HG02840 (cell line): Measurements from ENCODE around the gene TACO1.

Source experiments
- ATAC-seq: cut with Tn5 transposase; IDR thresholded peaks from one replicate; pipeline ENCODE4 v1.9.1; 2021; ENCODE audit warnings: mild to moderate bottlenecking, moderate library complexity, moderate number of reproducible peaks; ENCODE audit not compliant: unreplicated experiment, low FRiP score

TACO1 gene

DNA sequence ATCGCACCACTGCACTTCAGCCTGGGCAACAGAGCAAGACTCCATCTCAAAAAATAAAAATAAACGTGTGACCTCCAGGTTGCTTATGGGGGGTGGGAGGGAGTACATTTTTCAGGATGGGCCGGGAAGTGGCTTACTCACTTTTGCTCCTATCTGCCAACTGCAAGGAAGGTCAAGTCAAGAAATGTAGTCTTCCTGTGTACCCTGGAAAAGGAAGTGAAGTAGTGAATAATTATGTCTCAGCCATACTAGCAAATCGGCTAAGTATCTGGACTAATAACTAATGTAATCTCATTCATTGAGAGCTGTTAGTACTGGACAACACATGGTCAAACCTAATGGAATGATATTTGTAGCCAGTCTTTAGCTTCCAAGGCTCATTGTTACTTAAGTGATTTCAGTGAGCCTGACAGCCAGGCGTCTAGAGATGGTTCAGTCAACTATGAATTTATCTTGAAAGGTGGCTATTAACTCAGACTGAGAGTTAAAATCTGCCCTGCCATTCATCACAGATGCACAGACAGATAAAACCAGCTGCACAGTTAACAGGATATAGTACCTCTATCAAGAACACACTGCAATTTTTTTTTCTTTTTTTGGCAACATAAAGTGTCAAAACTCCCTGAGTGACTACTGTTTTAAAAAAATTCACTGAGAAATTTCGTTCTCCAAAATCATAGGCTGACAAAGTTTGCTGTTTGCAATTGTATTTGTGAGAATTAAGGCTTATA lies 3.7 kb upstream of the TACO1 start:
- no peak for ATAC-seq

DNA sequence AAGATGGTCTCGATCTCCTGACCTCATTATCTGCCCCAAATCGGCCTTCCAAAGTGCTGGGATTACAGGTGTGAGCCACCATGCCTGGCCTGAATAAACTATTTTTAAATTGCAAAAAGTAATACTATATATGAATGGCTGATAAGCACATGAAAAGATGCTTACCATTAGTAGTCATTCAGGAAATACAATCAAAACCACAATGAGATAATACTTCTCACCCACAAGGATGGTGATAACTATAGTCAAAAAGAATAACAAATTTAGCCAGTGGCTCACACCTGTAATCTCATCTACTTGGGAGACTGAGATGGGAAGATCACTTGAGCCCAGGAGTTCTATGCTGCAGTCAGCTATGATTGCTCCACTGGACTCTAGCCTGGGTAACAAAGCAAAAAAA lies 2.4 kb upstream of the TACO1 start:
- no peak for ATAC-seq

DNA sequence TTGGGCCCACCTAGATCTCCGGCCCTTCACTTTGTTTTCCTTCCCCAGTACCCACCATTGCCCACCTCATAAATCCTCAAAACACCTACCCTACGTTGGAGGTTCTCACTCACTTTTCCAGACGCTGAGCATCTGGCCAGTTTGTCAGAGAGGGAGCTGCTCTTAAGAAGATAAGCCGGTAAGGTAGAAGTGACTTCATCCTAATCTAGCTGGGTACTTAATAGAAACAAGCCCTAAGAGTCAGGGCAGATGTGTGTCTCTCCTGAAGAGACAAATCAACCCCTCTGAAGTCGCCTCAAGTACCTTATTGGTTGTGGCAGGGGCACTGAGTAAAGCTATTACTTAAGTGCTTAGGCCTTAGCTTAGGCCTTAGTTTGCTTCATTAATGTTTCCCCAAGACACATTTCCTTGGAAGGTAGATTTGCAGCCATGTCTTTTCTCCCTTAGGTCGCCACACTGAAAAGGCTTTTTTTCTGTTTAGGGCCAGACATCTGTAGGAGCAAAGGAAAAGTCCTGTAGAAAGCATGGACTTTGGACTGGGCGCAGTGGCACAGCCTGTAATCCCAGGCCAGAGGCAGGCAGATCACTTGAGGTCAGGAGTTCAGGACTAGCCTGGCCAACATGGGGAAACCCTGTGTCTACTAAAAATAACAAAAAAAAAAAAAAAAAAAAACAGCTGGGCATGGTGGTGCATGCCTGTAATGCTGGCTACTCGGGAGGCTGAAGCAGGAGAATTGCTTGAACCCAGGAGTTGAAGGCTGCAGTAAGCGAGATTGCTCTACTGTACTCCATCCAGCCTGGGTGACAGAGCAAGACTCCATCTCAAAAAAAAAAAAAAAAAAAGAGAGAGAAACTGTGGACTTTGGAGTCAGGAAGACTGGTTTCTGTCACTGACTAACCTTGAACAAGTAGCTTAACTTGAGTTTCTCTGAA lies 1.0 kb downstream of the TACO1 start:
- ATAC-seq, result no peak

DNA sequence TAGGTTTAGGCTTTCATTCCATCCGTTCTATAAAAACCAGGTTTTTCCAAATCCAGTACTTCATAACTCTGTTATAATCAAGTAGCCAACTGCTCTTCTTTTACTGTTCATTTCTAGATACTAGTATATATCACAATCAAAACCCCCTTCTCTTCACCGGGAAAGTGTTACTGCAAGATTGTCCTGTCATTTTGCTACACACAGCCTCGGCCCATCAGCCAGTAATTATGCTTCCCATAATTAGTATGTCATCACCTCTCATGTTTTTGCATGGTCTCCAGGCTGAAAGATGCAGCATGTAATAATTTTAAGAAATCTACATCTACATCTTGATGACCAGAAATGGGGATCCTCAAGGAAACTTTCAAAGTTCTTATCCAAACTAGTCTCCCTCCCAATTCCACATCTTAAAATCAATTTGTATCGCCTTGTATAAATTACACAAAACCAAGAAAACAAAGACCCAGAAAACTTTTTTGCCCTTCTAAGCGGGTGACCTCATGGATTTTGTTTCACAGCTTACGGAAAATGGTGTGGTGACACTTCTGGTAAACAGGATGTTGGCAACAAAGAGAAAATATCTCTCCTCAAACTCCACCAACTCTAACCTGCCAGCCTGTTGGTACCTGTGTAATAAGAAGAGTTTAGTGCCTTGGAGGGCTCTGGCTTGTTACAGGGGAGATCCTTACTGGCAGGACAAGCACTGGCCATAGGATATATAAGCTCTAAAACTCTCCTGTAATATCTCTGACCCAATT lies 9.3 kb downstream of the TACO1 start:
- no peak for ATAC-seq

DNA sequence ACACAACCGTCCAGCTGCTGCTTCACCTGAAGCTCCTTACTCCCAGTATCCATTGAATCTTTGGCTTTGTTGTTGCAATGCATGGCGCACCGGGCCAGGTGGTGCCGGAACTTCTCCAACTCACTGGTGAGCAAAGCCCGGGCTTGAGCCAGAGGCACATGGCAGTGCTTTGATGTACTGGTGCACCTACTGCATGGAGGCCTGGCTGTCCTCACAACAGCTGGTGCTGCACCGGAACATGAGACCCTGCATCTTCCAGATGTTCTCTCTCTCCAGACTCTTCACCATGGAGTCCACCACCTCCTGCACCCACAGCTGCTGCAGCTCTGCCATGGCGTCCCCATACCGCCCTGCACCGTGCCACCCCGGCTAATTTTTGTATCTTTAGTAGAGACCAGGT lies 10.2 kb downstream of the TACO1 start:
- no peak for ATAC-seq

DNA sequence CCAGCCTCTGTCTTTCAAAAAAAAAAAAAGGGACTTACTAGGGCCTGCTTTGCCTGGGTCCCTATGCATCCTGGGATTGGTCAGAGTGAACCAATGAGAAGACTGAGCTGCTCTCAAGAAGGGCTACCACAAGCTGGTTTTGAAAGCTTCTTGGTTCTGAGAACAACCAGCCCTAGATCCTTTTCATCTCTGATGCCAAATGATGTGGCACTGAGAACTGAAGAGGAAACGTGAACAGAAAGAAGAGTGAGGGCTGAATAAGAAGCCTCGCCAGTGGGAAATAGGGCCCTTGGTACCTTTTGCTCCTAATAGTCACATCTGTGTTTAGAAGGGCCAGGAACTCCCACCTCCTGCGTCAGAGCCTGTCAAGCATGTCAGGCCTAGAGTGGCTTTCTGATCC lies 10.7 kb downstream of the TACO1 start:
- ATAC-seq, result no peak

DNA sequence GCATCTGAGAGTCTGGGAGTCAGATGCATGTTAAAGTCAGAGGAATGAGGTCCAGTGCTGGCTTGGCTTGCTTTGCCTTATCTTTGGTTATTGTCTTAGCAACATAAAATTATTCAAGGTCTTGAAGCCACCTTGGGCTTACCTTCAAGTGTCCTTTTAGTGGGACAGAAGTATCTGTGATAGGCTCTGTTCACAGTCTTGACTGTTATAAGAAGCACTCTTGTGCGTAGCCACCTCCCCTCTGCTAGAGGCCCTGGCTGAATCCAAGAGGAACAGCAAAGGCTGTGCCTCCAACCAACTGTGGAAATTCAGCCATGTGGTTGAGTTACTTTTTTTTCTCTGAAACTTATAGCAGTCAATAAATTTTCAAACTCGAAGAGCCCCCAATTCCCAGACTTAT lies 13.0 kb downstream of the TACO1 start:
- ATAC-seq, result no peak

DNA sequence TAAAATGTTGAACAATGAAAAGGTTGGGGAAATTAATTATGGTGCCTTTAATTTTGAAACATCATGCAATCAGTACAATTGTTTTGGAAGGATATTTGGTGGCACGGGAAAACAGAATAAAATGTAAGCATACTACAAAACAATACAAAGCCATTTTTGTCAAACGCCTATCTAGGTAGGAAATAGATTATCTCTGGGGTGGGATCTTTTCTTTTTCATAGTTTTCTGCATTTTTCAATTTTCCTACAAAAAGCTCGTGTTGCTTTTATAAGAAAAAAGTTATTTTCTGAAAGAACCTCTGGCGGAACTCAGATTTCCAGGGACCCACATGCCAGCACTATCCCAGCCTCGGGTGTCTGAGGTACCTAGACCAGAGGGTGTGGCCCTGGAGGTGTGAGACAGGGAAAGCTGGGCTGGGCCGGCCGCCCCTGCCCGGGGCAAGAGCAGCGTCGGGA lies 20.6 kb downstream of the TACO1 start:
- ATAC-seq, result no peak

DNA sequence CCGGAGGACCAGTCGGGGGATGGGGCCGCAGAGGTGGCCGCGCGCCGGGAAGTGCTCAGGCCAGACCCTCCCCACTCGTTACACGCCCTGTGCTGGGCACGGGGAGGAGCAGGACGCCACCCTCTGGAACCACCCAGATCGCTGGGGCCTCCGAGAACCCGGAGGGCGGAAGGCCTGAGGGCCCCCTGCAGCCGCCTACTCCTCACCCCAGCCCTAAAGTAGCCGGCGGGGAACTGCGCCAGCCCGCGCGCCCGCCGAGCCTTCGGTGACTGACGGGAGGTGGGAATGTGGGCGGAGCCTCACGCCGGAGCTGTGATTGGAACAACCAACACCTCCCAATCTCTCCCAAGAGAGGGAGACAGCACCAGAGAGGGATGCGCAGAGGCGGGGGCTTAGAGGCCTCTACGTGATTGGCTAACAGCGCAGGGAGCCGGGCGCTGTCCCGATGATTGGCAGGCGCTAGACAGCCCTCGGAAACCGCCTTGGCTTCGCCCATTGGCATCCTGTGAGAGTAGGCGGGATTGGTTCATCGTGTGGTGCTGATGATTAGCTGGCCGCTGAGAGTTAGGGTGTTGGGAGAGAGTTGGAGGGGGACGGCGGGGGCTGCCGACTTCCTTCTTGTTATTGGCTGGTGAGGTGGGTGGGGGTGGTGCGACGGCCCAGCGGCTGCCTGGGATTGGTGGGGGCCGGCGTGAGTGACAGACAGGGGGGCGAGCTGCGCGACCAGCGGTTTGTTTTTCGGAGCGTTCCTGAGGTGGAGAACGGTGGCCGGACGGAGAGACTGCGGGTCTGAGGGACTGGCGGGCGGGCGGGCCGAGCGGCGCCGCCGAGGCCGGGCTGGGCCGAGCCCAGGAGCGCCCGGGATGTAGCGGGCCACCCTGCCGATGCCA lies 21.2 kb downstream of the TACO1 start, which contains the start of gene MAP3K3:
Gene MAP3K3, plus strand, starts transcription at position 734 of the 890 bp plus-strand sequence. CDS start 343 bp downstream, outside the sequence.
- peak; percentile 92 for ATAC-seq

DNA sequence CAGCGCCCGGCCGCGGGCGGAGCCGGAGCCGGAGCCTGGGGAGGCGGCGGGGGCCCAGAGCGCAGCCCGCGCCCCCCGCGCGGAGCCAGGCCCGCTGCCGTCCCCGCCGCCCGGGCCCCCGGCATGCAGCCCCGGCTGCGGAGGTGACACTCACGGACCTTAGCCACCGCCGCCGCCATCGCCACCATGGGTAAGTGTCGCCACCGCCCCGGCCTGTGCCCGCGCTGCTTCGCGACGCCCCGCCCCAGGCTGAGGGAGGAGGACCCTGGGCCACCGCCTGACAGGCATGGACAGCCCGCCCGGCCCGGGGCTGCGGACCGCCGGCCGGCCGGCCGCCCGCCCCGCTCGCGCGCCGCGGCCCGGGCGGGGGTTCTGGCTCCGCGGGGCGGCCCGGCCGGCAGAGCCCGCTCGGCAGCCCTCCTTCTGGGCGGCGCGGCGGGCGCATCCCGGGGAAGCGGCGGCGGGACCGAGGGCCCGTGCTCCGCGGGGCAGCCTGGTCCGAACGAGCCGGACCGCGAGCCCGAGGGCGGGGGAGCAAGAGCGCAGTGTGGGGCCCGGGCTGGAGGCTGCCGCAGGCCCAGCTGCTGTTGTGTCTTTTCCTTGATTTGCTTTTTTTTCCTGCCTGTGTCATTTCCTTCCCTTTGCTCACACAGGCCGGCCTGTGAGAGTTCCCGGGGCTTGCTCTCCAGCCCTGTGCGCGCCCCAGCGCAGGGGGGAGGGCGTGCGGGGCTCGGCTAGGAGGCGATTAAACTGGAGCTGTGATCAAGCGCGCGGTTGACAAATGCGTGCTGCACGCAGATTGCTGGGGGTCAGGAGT lies 22.1 kb downstream of the TACO1 start:
- ATAC-seq, result peak; percentile 30

DNA sequence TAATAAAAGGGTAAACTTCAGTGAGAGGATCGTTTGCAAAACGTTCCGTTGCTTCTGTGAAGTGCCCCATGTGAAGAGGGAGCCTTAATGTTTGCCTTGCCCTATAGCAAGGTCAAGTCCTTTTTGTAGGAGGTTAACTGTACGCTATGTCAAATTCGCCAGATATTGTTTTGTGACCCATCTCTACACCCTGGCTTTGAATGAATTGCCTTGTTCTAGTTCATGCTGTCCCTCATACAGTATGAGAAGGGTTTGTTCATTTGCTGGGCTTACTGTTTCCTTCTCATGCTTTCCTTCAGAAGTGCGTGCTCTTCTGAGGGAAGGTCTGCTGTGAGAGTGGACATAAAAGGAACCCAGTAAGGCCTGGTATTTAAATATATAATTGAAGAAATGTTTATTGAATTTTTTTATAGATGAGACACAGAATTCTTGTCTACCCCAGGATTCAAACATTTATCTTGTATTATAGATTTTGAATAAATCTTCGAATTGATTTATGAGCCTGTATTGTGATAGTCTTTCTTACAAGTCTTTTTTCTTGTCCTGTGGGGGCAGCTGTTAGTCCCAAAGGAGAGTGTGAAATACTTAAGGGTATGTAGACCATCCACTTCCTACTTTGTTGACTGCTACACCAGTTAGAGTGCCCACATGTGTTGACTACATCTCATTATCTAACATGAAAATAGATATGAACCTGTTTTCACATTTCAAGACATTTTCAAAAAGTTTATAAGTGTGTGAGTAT lies 23.3 kb downstream of the TACO1 start:
- no peak for ATAC-seq

DNA sequence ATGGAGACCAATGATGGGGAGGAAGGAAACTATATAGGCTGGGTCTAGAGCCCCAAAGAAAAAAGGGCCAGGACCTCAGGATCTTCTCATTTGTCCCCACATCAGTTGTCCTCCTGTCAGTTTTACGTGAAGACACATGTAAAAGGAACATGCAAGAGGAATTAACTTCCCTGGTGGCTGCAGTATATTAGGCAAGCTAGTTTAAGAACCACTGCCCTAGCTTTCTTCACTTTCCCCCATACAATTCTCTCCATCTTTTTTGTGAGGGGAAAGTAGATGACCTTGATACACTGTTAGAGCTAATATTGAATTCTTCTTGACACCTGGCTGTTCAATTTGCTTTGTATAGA lies 23.8 kb downstream of the TACO1 start:
- no peak for ATAC-seq

DNA sequence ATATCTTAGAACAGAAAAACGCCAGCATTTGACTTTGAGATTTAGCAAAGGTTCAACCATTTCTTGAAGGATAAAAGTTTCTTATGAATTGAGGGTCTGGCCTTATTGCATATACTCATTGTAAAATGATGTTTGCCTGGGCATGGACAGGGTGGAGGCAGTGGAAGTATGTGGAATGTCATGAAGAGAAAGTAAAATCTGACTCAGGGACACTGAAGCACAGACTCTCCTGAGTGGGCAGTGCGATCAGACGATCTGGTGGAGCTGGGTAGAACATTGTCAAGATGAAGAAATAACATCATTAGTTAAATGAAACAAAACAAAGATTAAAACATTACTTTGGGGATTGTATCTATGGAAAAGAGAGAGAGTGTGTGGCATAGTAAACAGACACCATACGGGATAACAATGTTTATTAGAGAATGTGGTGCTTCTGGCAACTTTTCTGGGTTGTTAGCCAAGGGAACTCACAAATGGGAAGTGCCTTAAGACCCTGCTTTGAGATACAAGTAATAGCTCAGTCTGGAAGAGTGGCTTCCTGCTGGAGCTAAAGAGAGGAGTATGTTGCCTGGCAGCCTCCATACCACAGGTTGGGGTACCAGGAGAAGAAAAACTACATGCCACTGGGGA lies 26.0 kb downstream of the TACO1 start:
- no peak for ATAC-seq

DNA sequence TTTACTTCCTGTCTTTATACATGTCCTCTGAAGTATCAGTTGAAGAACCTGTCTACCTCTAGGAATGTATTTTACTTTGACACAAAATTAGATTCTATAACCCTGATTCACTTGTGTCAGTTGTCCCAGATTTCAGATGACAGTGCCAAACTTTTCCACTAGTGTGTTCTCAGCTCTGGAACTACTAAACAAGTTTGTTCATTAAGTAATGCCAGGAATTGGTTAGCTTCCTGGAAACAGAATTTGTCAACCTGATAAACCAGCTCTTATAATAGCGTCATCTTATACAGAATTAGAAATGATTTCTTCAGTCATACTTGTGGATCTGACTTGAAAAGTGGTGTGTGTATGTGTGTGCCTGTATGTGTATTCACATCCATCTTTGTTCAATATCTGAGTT lies 28.9 kb downstream of the TACO1 start:
- ATAC-seq, result no peak

DNA sequence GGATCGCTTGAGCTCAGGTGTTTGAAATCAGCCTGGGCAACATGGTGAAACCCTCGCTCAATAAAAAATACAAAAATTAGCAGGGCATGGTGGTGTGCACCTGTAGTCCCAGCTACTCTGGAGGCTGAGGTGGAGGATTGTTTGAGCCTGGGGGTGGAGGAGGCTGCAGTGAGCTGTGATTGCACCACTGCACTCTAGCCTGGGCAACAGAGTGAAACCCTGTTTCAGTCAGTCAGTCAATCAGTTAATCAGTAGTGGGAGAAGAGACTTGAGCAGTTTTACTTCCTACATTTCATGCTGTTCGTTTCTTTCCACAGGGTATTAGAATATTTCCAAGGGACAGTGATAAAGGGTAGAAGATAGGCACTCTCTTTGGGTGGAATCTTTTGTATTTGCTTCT lies 30.4 kb downstream of the TACO1 start:
- ATAC-seq, result no peak

DNA sequence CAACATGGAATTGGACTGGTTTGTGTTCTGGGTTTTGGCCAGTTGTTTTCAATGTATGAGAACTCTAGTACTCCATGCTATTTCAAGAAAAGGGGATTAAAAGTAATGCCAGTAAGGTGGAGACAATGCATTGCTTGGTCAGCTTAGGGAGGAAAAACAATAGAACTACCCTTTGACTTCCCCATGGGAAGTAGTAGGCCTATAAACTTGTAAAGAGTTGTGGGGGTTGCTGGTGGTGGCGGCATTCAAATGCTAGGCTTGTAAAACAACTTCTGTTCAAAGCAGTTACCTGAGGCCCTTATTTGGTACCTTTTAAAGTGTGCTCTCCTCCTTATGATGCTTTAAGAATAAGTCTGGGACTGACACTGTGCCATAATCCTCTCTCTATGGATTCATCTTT lies 30.9 kb downstream of the TACO1 start:
- ATAC-seq, result no peak

DNA sequence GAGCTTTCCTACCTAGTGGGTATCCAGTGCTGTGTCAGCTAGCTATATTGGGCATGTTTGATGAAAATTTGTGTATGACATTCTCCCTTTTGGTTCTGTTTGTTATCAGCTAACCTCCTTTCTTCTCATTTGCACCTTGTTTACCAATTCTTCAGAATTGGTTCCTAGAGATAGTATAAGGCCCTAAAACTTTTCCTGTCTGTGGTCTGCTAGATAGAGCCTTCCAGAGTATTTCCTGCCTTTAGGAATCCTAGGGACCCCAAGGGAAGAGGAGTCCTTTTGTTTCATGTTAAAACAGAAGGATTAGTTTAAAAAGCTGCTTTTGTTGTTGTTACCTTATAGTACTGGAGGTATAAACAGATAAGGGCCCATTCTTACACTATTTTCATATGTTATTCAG lies 33.0 kb downstream of the TACO1 start:
- ATAC-seq, result no peak

DNA sequence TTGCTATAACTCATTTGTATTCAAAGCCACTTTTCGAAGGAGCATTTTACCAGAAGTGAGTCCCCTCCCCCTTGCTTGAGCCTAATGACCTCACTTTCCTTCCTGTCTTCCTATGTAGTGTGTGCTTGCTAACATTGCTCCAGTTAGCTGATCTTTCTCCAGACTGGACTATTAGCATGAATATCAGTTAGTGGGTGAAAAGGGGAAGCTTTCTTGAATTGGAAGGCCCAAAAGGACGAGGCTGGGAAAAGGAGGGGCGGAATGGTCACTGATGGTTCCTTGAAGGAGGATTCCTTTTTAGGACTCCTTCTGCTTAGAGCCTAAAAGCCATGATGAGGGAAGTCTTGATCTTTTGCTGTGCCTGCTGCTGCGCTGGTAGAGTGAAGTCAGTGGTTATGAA lies 33.5 kb downstream of the TACO1 start:
- no peak for ATAC-seq
